DOHH2 (cell line): ENCODE data around the gene RBMS3.

ENCODE experiments used
- EZH2phosphoT487 ChIP-seq: fragments of 200-600 bp; sonication (generic); IDR thresholded peaks from 2 replicates; pipeline ENCODE4 v1.6.1; 2017; ENCODE audit warnings: borderline replicate concordance, mild to moderate bottlenecking, antibody characterized with exemption, low read length, moderate library complexity, mixed read lengths
- TF ChIP-seq, protein P1 (sequence below): fragments of 200-600 bp; sonication (generic); IDR thresholded peaks from one replicate; pipeline ENCODE4 v1.5.1; 2014; ENCODE audit warnings: antibody characterized with exemption, mild to moderate bottlenecking, low read depth, low read length; ENCODE audit not compliant: poor library complexity, severe bottlenecking

DNA sequence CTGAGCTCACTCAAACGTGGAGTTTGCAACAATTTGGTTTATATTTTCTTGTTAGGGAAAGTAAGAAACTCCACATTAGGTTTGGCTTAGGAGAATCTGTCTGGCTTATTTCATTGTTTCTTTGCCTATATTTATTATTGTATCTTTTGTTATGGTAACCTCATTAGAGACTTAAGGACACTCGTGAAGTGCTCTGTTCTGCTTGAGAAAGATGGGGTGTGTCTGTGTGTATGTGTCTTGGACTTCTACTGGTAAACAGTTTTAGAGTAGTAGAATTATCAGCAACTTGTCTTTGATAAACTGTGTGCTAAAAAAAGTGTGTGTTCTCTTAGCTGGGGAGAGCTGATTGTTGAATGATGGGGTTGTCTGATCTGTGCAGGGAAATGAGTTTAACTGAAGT lies 306.5 kb downstream of the RBMS3 start:
- TF ChIP-seq, protein P1, sequence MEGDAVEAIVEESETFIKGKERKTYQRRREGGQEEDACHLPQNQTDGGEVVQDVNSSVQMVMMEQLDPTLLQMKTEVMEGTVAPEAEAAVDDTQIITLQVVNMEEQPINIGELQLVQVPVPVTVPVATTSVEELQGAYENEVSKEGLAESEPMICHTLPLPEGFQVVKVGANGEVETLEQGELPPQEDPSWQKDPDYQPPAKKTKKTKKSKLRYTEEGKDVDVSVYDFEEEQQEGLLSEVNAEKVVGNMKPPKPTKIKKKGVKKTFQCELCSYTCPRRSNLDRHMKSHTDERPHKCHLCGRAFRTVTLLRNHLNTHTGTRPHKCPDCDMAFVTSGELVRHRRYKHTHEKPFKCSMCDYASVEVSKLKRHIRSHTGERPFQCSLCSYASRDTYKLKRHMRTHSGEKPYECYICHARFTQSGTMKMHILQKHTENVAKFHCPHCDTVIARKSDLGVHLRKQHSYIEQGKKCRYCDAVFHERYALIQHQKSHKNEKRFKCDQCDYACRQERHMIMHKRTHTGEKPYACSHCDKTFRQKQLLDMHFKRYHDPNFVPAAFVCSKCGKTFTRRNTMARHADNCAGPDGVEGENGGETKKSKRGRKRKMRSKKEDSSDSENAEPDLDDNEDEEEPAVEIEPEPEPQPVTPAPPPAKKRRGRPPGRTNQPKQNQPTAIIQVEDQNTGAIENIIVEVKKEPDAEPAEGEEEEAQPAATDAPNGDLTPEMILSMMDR = no peak
- no peak for TF ChIP-seq EZH2phosphoT487
